ELR (cell line): ENCODE results near the gene ANKRD28.
"Not testable (repeated sequence)": the region's sequence is repeated elsewhere in the genome, so short reads cannot be mapped to it uniquely, and the experiment has no call there.

Source experiments
- DNase-seq: peaks from one replicate; pipeline ENCODE4 v3.0.0-alpha.2; 2015; ENCODE audit warnings: low read depth

The ANKRD28 gene

GRCh38 chr3:15797642-15798303, at the start of gene ANKRD28:
Gene ANKRD28 (minus strand): TSS chr3:15797979. CDS start chr3:15796521, 1,458 bp downstream.
- peak; percentile 97 for DNase-seq

- no peak for DNase-seq
Observed at GRCh38 chr3:15847239-15847638, 49.5 kb upstream of the ANKRD28 start.

- DNase-seq, result no peak
Observed at GRCh38 chr3:15846606-15847005, 48.8 kb upstream of the ANKRD28 start.

- DNase-seq, result no peak
Observed at GRCh38 chr3:15845475-15845874, 47.7 kb upstream of the ANKRD28 start.

- no peak for DNase-seq
Observed at GRCh38 chr3:15844889-15845288, 47.1 kb upstream of the ANKRD28 start.

GRCh38 chr3:15841091-15841973, 43.6 kb upstream of the ANKRD28 start:
- DNase-seq, result not testable (repeated sequence)

GRCh38 chr3:15839568-15839967, 41.8 kb upstream of the ANKRD28 start:
- DNase-seq, result no peak

GRCh38 chr3:15831927-15832326, 34.1 kb upstream of the ANKRD28 start:
- peak; percentile 21 for DNase-seq

GRCh38 chr3:15825016-15825415, 27.2 kb upstream of the ANKRD28 start:
- no peak for DNase-seq

GRCh38 chr3:15823092-15823491, 25.3 kb upstream of the ANKRD28 start:
- DNase-seq, result no peak

GRCh38 chr3:15822281-15822680, 24.5 kb upstream of the ANKRD28 start:
- DNase-seq, result no peak

GRCh38 chr3:15820911-15821310, 23.1 kb upstream of the ANKRD28 start:
- peak; percentile 38 for DNase-seq

- DNase-seq, result no peak
Observed at GRCh38 chr3:15819576-15819975, 21.8 kb upstream of the ANKRD28 start.

GRCh38 chr3:15819043-15819442, 21.3 kb upstream of the ANKRD28 start:
- DNase-seq, result no peak

- peak; percentile 81 for DNase-seq
Observed at GRCh38 chr3:15815696-15816095, 17.9 kb upstream of the ANKRD28 start.

GRCh38 chr3:15813079-15813478, 15.3 kb upstream of the ANKRD28 start:
- DNase-seq, result not testable (repeated sequence)

- DNase-seq, result peak; percentile 63
Observed at GRCh38 chr3:15812183-15812582, 14.4 kb upstream of the ANKRD28 start.

- no peak for DNase-seq
Observed at GRCh38 chr3:15810702-15811101, 12.9 kb upstream of the ANKRD28 start.

GRCh38 chr3:15809313-15809712, 11.5 kb upstream of the ANKRD28 start:
- no peak for DNase-seq

GRCh38 chr3:15808679-15809310, 11.0 kb upstream of the ANKRD28 start:
- DNase-seq, result no peak

- DNase-seq, result peak; percentile 88
Observed at GRCh38 chr3:15805756-15806266, 8.0 kb upstream of the ANKRD28 start.

GRCh38 chr3:15804553-15805095, 6.8 kb upstream of the ANKRD28 start:
- DNase-seq, result no peak
